ENCODE results near the gene CDK4. TPM values are rescaled to one million over a fixed set of nuclear protein-coding genes. Genes with fewer than 3 reads are reported as not detected.
A peak's percentile ranks its signal among the peaks of the same experiment; 100 is the strongest.

CDK4 gene
- total and polyA plus RNA-seq, 2 of the 13 experiments (the other 11 are each of a cell fraction or from before 2014, with no cell fraction given) = 191 to 209 TPM

DNA sequence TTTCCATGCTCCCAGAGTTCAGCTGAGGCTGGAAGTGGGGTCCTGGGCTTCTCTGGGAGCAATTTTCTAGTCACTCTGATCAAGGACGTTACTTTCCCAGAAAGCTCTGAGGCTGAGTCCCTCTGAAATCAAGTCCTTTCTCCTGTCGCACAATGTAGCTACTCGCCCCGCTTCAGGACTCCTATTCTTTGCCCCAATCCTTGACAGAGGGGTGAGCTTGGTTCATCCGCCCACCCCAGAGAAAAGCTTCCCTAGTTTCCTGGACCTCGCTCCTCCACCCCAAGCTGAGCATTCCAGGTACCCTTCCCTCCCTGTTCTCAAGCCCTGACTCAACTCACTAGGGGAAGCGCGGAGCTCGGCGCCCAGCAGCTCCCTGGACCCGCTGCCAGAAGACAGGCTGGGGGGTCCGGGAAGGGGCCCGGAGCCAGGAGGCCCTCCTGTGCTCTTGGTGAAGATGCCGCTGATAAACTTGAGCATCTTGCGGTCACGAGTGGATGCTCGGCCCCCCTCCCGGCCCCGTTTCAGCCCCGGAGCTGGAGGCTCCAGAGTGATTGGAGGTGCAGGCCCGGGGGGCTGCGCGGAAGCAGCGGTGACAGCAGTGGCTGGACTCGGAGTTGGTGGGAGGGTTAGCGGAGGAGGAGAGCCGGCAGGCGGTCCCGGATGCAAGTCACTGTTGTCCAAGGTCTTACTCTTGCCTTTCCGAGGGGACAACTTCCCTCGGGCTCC is 15.2 kb downstream of the CDK4 start:
- CTCF ChIA-PET (ENCODE audit: low intra/inter-chr PET ratio, low total read pairs) = no interaction called here
- BruUV-seq (replicated peaks) = no TSS peak
- no peak overlapping the region for H3K27ac ChIP-seq (ENCODE audit: extremely low read length, insufficient read depth, low read length)
- FAIRE-seq (no peak), DNase-seq (ENCODE audit: low spot score) (no peak), ATAC-seq (peak; percentile 4; the same call in 2 of the 3 replicates)
- H2AFZ ChIP-seq (ENCODE audit: low read length) = no peak overlapping the region
- H3K27me3 ChIP-seq (ENCODE audit: control insufficient read depth in 1 of 2, insufficient read depth in 2 of 2, low read length in 2 of 2) = peaks cover 12 to 59% of the 10 kb centered on the region in 2 experiments; a peak in 4 of 5 replicates
- intact Hi-C loops (cut with micrococcal nuclease; ENCODE audit: unreplicated experiment) (loop anchor here (5.0 kb wide), 2 partner anchors 45 to 155 kb away; partner anchors contain the start of gene OS9), in situ Hi-C loops (cut with HindIII; ENCODE audit: extremely low pct_ligation_motif_present, low pct_unique_long_range_greater_than_20kb) (no loop called here)
- no peaks in the 10 kb centered on the region for H3K79me2 ChIP-seq (ENCODE audit: insufficient read depth, low read length)
- WGBS (ENCODE audit: low lambda C conversion rate) = 26% methylated on average over 11 of the region's 31 CpGs
- no peaks in the 10 kb centered on the region for H3K9me3 ChIP-seq (ENCODE audit: low read length)
- no peaks in the 10 kb centered on the region for H3K36me3 ChIP-seq (replicated peaks in 1 of 2; ENCODE audit: control insufficient read depth in 1 of 2, insufficient read depth in 2 of 2, low read length in 2 of 2)
- peak overlapping the region; percentile 94 for H3K4me2 ChIP-seq (ENCODE audit: low read depth, low read length)
- H4K20me1 ChIP-seq (ENCODE audit: insufficient read depth, low read length) = no peaks in the 10 kb centered on the region
- TF ChIP-seq ZMYM3 (CRISPR knock-in tag; IDR thresholded peaks at IDR 0.05) (peak; percentile 81), ZFP36 (IDR thresholded peaks at IDR 0.05; ENCODE audit: borderline replicate concordance, low read depth, low read length, partially characterized antibody) (peak; percentile 69), ATAD3A (CRISPR knock-in tag; IDR thresholded peaks at IDR 0.05) (no peak), ZNF772 (CRISPR knock-in tag; IDR thresholded peaks at IDR 0.05) (0 out of 2 replicates have a peak, but pooled peaks have one; percentile 7), ZNF34 (CRISPR knock-in tag; IDR thresholded peaks at IDR 0.05; ENCODE audit: borderline replicate concordance) (no peak), HOXA3 (CRISPR knock-in tag; IDR thresholded peaks at IDR 0.05) (no peak), ZNF235 (CRISPR knock-in tag; IDR thresholded peaks at IDR 0.05; ENCODE audit: borderline replicate concordance) (no peak), EZH2 (conservative IDR thresholded peaks at IDR 0.05; ENCODE audit: low read depth, low read length) (peak; percentile 82; the same call in 1 of the 2 replicates), RFX5 (IDR thresholded peaks at IDR 0.05; ENCODE audit: low read depth, low read length) (no peak)
- TF ChIP-seq, protein P1, sequence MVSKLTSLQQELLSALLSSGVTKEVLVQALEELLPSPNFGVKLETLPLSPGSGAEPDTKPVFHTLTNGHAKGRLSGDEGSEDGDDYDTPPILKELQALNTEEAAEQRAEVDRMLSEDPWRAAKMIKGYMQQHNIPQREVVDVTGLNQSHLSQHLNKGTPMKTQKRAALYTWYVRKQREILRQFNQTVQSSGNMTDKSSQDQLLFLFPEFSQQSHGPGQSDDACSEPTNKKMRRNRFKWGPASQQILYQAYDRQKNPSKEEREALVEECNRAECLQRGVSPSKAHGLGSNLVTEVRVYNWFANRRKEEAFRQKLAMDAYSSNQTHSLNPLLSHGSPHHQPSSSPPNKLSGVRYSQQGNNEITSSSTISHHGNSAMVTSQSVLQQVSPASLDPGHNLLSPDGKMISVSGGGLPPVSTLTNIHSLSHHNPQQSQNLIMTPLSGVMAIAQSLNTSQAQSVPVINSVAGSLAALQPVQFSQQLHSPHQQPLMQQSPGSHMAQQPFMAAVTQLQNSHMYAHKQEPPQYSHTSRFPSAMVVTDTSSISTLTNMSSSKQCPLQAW (CRISPR knock-in tag; IDR thresholded peaks at IDR 0.05) = 0 out of 2 replicates have a peak, but pooled peaks have one; percentile 21
- TF ChIP-seq, protein P2, sequence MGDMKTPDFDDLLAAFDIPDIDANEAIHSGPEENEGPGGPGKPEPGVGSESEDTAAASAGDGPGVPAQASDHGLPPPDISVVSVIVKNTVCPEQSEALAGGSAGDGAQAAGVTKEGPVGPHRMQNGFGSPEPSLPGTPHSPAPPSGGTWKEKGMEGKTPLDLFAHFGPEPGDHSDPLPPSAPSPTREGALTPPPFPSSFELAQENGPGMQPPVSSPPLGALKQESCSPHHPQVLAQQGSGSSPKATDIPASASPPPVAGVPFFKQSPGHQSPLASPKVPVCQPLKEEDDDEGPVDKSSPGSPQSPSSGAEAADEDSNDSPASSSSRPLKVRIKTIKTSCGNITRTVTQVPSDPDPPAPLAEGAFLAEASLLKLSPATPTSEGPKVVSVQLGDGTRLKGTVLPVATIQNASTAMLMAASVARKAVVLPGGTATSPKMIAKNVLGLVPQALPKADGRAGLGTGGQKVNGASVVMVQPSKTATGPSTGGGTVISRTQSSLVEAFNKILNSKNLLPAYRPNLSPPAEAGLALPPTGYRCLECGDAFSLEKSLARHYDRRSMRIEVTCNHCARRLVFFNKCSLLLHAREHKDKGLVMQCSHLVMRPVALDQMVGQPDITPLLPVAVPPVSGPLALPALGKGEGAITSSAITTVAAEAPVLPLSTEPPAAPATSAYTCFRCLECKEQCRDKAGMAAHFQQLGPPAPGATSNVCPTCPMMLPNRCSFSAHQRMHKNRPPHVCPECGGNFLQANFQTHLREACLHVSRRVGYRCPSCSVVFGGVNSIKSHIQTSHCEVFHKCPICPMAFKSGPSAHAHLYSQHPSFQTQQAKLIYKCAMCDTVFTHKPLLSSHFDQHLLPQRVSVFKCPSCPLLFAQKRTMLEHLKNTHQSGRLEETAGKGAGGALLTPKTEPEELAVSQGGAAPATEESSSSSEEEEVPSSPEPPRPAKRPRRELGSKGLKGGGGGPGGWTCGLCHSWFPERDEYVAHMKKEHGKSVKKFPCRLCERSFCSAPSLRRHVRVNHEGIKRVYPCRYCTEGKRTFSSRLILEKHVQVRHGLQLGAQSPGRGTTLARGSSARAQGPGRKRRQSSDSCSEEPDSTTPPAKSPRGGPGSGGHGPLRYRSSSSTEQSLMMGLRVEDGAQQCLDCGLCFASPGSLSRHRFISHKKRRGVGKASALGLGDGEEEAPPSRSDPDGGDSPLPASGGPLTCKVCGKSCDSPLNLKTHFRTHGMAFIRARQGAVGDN (CRISPR knock-in tag; IDR thresholded peaks at IDR 0.05) = no peak; the same call in 1 of the 2 replicates
- TF ChIP-seq, protein P3, sequence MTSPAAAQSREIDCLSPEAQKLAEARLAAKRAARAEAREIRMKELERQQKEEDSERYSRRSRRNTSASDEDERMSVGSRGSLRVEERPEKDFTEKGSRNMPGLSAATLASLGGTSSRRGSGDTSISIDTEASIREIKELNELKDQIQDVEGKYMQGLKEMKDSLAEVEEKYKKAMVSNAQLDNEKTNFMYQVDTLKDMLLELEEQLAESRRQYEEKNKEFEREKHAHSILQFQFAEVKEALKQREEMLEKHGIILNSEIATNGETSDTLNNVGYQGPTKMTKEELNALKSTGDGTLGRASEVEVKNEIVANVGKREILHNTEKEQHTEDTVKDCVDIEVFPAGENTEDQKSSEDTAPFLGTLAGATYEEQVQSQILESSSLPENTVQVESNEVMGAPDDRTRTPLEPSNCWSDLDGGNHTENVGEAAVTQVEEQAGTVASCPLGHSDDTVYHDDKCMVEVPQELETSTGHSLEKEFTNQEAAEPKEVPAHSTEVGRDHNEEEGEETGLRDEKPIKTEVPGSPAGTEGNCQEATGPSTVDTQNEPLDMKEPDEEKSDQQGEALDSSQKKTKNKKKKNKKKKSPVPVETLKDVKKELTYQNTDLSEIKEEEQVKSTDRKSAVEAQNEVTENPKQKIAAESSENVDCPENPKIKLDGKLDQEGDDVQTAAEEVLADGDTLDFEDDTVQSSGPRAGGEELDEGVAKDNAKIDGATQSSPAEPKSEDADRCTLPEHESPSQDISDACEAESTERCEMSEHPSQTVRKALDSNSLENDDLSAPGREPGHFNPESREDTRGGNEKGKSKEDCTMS (CRISPR knock-in tag; conservative IDR thresholded peaks at IDR 0.05) = no peak
- peaks cover 48% of the 10 kb centered on the region for H3K4me1 ChIP-seq (ENCODE audit: insufficient read depth, low read length)
- POLR2A ChIA-PET = interaction anchor here (1.2 to 3.3 kb wide), 2 partner anchors 8 to 11 kb away, joined by 5 to 29 read pairs; partner anchors contain the start of gene TSPAN31
- no peak overlapping the region for H3K9ac ChIP-seq (ENCODE audit: insufficient read depth, low read depth, low read length)
- peak overlapping the region; percentile 48 to 73 (median 59); a peak in 5 of 6 replicates for H3K4me3 ChIP-seq (replicated peaks in 1 of 3; ENCODE audit: insufficient read depth in 1 of 3, low read depth in 2 of 3, low read length in 3 of 3)
